Effector memory CD4-positive, alpha-beta T cell (primary cell): Measurements from ENCODE around the gene KDM2B.
"Not testable (repeated sequence)": the region's sequence is repeated elsewhere in the genome, so short reads cannot be mapped to it uniquely, and the experiment has no call there.

ENCODE experiments used
- DNase-seq, 3 donors: peaks; one replicate each; pipeline ENCODE4 v3.0.0-alpha.2; 2020
- H3K27ac ChIP-seq: 2 replicates; pipeline ENCODE4 v1.7.0; 2013; ENCODE audit warnings: mild to moderate bottlenecking, low read length, moderate library complexity; ENCODE audit not compliant: insufficient read depth, poor library complexity, severe bottlenecking
- H3K27me3 ChIP-seq: replicated peaks from 2 replicates; pipeline ENCODE4 v1.7.0; 2013; ENCODE audit warnings: mild to moderate bottlenecking, low read length; ENCODE audit not compliant: insufficient read depth, control insufficient read depth, poor library complexity, severe bottlenecking
- H3K36me3 ChIP-seq: 2 replicates; pipeline ENCODE4 v1.7.0; 2013; ENCODE audit warnings: mild to moderate bottlenecking, low read length, moderate library complexity; ENCODE audit not compliant: control insufficient read depth, insufficient read depth
- H3K4me1 ChIP-seq: 2 replicates; pipeline ENCODE4 v1.7.0; 2013; ENCODE audit warnings: low read length, mild to moderate bottlenecking; ENCODE audit not compliant: control insufficient read depth, insufficient read depth, poor library complexity, severe bottlenecking
- H3K4me3 ChIP-seq: 2 replicates; pipeline ENCODE4 v1.7.0; 2013; ENCODE audit warnings: low read length, low read depth, mild to moderate bottlenecking; ENCODE audit not compliant: insufficient read depth, poor library complexity, severe bottlenecking
- H3K9me3 ChIP-seq: 2 replicates; pipeline ENCODE4 v1.7.0; 2013; ENCODE audit warnings: mild to moderate bottlenecking, low read length, moderate library complexity; ENCODE audit not compliant: control insufficient read depth

Gene KDM2B

GRCh38 chr12:121489874-121490273 is 90.9 kb downstream of the KDM2B start:
- Histone ChIP-seq H3K4me3 (no peak overlapping the region), H3K36me3 (peaks cover 14% of the 10 kb centered on the region)
- no peak for DNase-seq

GRCh38 chr12:121484967-121485366 is 95.9 kb downstream of the KDM2B start:
- peaks cover 3% of the 10 kb centered on the region for H3K36me3 ChIP-seq
- DNase-seq: no peak
- H3K27ac ChIP-seq: no peak overlapping the region
- no peaks in the 10 kb centered on the region for H3K9me3 ChIP-seq
- no peaks in the 10 kb centered on the region for H3K4me1 ChIP-seq
- no peaks in the 10 kb centered on the region for H3K27me3 ChIP-seq
- no peak overlapping the region for H3K4me3 ChIP-seq

More at GRCh38 chr12:121489874-121490273, 90.9 kb downstream of the KDM2B start:
- Histone ChIP-seq H3K27ac (no peak overlapping the region), H3K27me3 (no peaks in the 10 kb centered on the region), H3K4me1 (no peaks in the 10 kb centered on the region), H3K9me3 (no peaks in the 10 kb centered on the region)

- not testable (repeated sequence) for H3K4me3 ChIP-seq
Measured at GRCh38 chr12:121484564-121484963, 96.3 kb downstream of the KDM2B start.

GRCh38 chr12:121483949-121484348 is 96.9 kb downstream of the KDM2B start:
- no peaks in the 10 kb centered on the region for H3K27me3 ChIP-seq
- H3K9me3 ChIP-seq: no peaks in the 10 kb centered on the region
- DNase-seq: no peak

More at GRCh38 chr12:121484564-121484963, 96.3 kb downstream of the KDM2B start:
- not testable (repeated sequence) for H3K9me3 ChIP-seq, DNase-seq, H3K27me3 ChIP-seq, H3K27ac ChIP-seq, H3K4me1 ChIP-seq, H3K36me3 ChIP-seq

GRCh38 chr12:121476477-121476876 is 104.3 kb downstream of the KDM2B start:
- Histone ChIP-seq H3K4me1 (no peaks in the 10 kb centered on the region), H3K27ac (no peak overlapping the region), H3K4me3 (no peak overlapping the region), H3K36me3 (no peaks in the 10 kb centered on the region), H3K27me3 (no peaks in the 10 kb centered on the region), H3K9me3 (no peaks in the 10 kb centered on the region)
- no peak for DNase-seq

More at GRCh38 chr12:121483949-121484348, 96.9 kb downstream of the KDM2B start:
- Histone ChIP-seq H3K27ac (no peak overlapping the region), H3K36me3 (no peaks in the 10 kb centered on the region), H3K4me3 (no peak overlapping the region), H3K4me1 (no peaks in the 10 kb centered on the region)

GRCh38 chr12:121475279-121475678 is 105.5 kb downstream of the KDM2B start:
- no peaks in the 10 kb centered on the region for H3K27me3 ChIP-seq
- H3K4me1 ChIP-seq: no peaks in the 10 kb centered on the region
- H3K9me3 ChIP-seq: no peaks in the 10 kb centered on the region
- H3K4me3 ChIP-seq: no peak overlapping the region
- no peak overlapping the region for H3K27ac ChIP-seq
- H3K36me3 ChIP-seq: no peaks in the 10 kb centered on the region
- DNase-seq: no peak

- Histone ChIP-seq H3K27me3 (no peaks in the 10 kb centered on the region), H3K4me3 (no peak overlapping the region), H3K4me1 (peaks cover 3% of the 10 kb centered on the region), H3K27ac (no peak overlapping the region), H3K9me3 (no peaks in the 10 kb centered on the region), H3K36me3 (no peaks in the 10 kb centered on the region)
- DNase-seq: no peak
Measured at GRCh38 chr12:121472150-121472905, 108.5 kb downstream of the KDM2B start.

- Histone ChIP-seq H3K9me3 (no peaks in the 10 kb centered on the region), H3K36me3 (no peaks in the 10 kb centered on the region), H3K27ac (no peak overlapping the region), H3K4me3 (no peak overlapping the region), H3K27me3 (no peaks in the 10 kb centered on the region), H3K4me1 (peaks cover 4% of the 10 kb centered on the region)
- DNase-seq: no peak
Measured at GRCh38 chr12:121470751-121471150, 110.1 kb downstream of the KDM2B start.

- H3K36me3 ChIP-seq: no peaks in the 10 kb centered on the region
- H3K4me1 ChIP-seq: peaks cover 8% of the 10 kb centered on the region
- no peak overlapping the region for H3K4me3 ChIP-seq
- peak overlapping the region; percentile 18 for H3K27ac ChIP-seq
- H3K9me3 ChIP-seq: no peaks in the 10 kb centered on the region
- no peaks in the 10 kb centered on the region for H3K27me3 ChIP-seq
- no peak for DNase-seq
Measured at GRCh38 chr12:121468499-121468801, 112.4 kb downstream of the KDM2B start.

GRCh38 chr12:121467638-121468498 is 113.0 kb downstream of the KDM2B start:
- peak overlapping the region; percentile 55 for H3K4me3 ChIP-seq
- H3K27ac ChIP-seq: peak overlapping the region; percentile 55
- H3K4me1 ChIP-seq: peaks cover 8% of the 10 kb centered on the region
- no peak for DNase-seq
- no peaks in the 10 kb centered on the region for H3K27me3 ChIP-seq
- H3K36me3 ChIP-seq: no peaks in the 10 kb centered on the region
- H3K9me3 ChIP-seq: no peaks in the 10 kb centered on the region
